Right hindlimb (tissue), 1 donor: ENCODE measurements around the gene LSAMP.
"Not testable (repeated sequence)": the region's sequence is repeated elsewhere in the genome, so short reads cannot be mapped to it uniquely, and the experiment has no call there.

Experiments
- DNase-seq: peaks from one replicate; pipeline ENCODE4 v3.0.0-alpha.2; 2018

LSAMP gene

DNA sequence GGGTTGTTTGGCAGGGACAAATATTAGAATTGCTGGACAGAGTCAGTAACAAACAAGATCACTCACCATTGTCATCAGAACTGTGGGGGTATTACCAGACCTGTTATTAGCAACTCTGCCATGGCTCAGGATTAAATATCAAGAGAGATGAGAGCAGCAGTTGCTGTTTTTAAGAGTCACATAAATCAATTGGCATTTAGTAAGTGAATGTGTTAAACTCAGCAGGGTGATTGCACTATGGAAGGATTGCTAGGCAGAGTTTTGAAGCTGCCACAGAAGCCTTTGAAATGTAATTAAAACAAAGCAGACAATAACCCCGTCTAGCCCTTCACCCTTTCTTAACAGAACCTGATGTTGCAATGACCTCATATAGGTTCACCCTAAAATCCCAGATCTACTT is 583.2 kb downstream of the LSAMP start:
- no peak for DNase-seq

DNA sequence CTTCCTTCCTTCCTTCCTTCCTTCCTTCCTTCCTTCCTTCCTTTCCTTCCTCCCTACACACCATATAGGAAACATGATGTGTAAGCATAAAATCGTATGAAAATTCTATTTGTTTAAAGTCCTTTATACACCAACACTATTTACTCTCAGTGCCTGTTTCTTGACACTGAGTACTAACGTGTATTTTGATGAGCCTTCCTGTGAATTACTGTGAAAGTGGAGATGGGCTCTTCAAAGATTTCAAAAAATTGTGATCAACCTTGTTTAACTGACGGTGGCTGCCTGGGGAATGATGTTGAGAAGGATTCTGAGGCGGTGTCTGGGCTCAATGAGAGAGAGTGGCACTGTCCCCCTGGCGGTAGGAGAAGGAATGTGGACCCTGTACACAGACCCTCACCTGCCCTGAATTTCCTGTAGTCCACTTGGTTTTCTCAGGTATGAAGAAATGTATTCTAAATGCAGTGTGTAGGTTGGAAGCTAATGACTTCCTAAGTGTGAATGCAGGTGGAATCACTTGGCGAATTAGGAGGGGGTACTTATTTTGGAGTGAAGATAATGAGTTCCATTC is 584.0 kb downstream of the LSAMP start:
- DNase-seq = no peak

DNA sequence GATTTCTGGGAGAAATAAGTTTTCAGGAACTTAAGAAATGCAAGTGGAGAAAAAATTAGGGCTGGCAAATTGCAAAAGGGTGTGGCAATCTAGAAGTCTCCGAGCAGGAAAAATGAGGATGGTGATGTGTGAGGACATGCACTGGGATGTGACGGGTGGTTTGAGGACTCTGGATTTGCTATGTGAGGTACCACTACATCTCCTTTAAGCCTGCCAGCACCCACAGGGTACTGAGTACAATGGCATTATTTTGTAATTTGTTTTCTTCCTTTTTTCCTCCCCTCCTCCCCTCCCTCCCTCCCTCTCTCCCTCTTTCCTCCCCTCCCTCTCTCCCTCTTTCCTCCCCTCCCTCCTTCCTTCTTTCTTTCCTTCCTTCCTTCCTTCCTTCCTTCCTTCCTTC is 584.5 kb downstream of the LSAMP start:
- no peak for DNase-seq

DNA sequence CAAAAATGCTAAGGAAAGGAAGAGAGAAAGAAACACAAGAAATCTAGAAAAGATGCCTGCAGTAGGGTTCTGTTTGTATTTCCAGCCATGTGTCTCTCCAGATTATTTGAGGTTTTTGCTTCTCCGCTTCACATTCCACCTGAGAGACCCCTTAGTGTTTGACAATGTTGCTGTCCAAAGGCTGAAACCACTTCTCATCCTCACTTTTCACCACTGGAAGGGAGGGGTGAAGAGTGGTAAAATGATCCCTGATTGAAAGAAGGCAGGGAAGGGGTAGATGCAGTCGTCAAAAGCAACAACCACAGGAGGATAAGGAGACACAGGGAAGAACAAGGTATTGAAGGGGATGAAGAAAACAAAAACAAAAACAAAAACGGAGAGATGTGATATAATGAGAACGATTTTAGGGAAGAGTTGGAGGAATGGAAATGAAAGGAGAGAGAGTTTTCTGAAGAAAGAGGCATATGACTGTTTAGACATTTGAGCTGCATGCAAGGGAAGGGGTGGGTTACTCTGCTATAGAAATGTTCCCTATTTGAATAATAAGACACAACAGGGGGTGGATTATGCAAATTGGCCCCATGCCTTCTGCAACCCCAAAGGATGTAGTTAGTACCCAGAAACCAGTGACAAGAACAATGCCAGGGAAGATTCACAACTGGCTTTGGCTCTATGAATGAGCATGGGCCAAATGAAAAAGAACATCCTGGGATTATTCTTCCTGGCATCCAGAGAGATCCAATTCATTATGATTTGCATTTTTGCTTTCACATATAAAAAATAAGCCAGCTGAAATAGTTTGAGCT is 586.1 kb downstream of the LSAMP start:
- DNase-seq = no peak

DNA sequence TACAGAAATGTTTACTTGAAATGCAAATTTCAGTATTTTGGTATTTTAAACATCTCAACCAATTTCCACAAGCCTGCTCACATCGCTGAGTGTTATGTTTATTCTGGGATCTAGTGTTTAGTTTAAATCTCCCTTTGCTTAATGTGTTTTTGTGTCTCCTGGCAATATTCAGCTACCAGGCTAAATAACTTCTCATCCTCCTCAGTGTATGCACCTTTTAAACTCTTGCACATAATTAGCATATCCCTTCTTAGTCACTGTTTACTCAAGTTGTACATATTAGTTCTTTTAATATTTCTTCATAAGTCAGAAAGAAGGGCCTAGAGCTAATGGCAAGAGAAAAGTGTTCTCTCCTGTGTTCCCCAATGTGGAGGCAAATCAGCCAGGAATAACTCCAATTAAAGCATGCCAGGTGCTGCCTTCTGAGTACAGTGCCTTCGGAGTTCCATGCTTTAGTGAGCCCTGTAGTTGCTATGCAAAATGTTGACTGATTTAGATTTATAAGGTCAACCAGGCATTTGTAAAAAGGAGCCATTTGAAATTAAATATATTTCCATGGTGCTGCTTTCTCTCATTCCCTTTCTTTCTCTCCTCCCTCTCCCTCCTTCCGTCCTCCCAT is 587.7 kb downstream of the LSAMP start:
- no peak for DNase-seq

DNA sequence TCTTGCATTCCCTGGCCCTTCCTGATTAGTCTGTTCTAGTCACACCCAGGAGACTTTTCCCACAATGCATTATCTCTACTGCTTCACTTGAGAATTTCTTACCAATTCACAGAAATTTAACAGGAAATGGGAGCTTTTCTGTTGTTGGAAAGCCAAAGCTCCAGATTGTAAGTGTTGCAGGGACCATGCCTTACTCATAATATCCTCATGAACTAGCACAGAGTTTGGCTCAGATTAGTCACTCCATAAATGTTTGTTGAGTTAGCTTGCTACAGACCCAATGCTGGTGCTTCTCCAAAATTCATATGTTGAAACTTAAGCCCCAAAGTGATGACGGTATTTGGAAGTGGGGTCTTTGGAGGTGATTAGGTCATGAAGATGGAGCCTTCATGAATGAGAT is 589.4 kb downstream of the LSAMP start:
- DNase-seq = no peak

DNA sequence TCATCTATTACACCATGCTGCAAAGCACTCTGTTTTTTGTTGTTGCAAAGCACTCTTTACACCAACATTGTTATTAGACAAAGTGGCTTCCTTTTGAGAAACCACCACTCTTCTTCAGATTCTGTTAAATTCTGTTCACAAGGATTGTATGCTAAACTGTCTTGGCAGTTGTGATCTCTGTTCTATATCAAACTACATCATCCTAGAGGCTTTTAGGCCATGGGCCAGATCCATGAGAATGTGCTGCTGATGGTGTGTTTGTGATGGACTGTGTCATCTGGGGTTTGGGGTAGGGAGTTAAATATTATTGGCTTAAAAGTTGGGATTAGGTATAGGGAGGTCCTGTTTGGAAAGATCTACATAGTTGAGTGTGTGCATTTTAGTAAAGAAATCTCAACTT is 592.2 kb downstream of the LSAMP start:
- DNase-seq = no peak

DNA sequence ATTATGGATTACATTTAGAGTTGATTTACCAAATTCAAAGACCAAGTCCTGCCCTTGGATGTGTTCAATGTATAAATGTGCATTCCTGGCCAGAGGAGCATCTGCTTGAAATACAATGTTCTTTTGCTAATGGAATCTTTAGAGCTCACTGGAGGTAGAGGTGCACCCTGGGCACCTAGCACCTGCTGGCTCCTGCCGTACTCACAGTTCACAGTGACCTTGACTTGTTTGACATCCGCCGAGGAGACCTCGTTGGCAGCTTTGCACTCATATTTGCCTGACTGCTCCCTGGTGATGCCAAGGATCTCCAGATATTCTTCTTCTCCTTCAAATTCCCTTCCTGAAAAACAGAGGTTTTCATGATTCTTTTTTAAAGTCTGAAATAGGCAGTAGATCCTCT is 593.0 kb downstream of the LSAMP start:
- DNase-seq = no peak

DNA sequence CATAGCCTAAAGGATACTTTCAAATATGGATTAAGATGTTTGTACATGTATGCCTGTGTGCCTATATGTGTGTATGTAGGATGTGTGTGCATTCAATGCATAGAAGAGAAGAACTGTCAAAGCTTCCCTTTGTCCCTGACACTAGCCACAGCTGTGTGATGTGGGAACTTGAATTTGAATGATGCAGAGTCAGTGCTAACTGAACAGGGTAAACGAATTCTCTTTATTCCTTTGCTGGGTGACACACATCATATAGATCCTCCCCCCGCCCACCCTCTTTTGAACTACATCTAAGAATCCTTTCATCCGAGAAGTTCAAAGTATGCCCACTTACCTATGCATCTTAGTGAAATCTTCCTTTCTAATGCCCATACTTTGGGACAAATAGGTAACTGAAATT is 593.7 kb downstream of the LSAMP start:
- DNase-seq = no peak

DNA sequence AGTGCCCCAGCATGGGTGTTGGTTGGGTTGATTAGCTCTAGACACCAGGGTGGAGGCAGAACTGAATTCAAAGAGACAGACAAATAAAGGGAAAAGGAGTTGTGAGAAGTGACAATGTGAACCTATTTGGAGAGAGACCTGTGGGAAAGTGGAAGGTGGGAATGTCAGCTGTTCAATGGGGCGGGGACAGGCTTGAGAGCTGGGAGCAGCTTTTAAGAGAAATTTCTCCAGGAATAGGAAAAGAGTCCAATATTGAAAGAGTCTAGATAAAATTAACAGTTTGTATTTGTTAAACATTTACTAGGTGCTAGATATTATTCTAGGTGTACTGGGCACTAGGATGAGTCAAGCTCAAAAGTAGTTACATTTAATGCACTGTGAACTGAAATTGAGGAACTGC is 596.6 kb downstream of the LSAMP start:
- DNase-seq = no peak

DNA sequence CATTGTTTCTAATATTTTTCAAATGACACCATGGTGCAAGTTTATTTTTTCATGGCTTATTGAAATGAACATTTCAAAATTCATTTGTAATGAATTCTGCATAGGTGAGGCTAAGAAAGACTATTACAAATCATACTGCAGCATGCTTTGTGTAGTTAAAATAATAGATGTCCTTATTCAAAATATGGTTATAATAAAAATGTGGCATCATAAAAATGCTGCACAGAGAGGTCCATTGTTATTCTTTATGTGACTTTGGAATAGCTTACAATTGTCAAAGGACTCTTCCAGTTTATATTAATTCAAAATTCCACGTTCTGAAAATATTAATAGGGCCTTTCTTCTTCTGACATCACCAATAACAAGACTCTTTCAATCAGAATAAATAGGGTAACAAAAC is 599.3 kb downstream of the LSAMP start:
- no peak for DNase-seq

DNA sequence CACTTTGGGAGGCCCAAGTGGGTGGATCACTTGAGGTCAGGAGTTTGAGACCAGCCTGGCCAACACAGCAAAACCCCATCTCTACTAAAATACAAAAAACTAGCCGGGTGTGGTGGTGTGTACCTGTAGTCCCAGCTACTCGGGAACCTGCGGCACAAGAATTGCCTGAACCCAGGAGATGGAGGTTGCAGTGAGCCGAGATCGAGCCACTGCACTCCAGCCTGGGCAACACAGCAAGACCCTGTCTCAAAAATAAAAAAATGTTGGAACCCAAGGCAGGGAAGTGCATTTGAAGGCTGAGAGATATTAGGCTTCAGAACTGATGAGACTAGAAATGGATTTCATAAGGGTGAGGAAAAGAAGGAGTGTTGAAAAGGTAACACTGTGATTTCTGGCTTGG is 600.6 kb downstream of the LSAMP start:
- not testable (repeated sequence) for DNase-seq

DNA sequence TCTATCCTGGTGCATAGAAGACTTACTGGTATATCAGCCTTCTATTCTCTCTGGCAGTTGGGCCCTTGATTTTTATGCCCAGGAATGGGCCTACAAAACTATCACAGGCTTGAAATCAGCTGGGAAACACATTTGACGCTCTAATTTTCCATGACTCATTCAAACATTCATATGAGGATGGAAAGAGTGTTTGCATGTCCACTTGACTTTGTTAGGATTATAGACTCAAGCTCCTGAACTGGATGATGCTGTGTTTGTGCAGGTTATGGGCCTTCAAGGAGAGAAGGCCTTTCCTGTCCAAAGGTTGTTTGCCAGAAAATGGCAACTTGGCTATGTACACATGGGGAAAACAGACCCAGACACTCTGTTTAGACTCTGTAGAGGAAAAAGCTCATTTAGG is 602.1 kb downstream of the LSAMP start:
- DNase-seq = no peak

DNA sequence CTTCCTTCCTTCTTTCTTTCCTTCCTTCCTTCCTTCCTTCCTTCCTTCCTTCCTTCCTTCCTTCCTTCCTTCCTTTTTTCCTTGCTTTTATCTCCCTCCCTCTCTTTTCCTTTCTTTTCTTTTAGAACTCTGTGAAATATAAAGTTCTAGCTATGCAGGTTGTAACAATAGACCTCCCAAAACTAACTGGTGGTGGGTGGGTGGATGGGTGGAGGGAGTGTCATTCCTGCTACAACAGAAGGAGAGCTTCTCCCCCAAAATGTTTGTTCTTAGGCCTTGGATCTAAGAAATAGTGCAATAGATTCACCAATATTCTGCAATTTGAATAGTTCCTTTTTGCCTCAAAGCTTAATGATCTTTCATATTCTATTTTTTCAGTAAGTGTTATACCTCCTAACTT is 606.0 kb downstream of the LSAMP start:
- no peak for DNase-seq

DNA sequence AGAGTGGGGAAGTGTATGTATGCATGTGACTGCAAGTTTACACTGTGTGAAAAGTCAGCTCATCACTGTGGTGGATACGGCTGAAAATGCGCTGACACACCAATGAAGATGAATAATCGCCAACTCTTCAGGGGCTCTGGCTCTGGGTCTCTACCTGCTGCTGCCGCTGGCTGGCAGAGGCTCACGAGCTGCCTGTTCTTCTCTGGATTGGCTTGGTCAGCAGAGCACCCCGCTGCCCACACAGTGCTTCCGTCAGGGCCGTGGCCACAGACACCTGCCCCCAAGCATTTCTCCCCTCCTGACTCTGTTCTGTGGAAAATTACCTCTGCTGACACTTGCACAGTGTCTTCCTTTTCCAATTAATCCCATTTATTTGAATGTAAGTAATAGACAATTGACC is 606.5 kb downstream of the LSAMP start:
- no peak for DNase-seq

DNA sequence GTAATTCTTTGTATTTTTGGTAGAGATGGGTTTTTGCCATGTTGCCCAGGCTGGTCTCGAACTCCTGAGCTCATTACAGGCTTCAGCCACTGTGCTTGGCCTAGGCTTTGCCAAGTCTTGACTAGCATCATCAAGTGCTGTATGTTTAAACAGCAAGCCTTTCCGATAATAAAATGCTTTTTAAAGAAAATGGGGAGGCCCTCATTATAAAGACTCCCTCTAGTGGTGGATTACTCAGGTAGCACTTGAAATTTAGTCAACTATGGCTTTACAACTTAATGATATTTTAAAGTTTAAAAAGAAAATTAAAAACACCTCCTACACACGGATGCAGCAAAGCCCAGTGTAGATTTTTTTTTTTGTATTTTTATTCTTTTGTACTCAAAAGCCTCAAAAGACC is 608.3 kb downstream of the LSAMP start:
- no peak for DNase-seq

DNA sequence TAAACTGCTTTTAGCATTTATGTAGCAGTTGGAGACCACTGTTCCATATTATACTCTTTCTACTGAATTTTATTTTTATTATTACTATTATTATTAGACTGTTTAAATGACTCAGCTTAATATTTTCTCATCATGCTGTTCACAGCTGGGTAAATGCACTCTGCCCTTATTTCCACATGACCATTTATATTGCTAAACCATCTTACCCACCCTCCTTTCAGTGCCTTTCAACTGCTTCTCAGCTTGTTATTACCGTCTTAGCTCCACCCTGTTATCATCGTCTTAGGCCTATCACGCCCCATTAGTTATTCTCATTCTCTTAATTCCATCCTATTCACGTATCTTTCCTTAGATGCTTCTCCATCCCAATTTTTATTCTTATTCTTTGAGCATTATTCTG is 609.3 kb downstream of the LSAMP start:
- no peak for DNase-seq

DNA sequence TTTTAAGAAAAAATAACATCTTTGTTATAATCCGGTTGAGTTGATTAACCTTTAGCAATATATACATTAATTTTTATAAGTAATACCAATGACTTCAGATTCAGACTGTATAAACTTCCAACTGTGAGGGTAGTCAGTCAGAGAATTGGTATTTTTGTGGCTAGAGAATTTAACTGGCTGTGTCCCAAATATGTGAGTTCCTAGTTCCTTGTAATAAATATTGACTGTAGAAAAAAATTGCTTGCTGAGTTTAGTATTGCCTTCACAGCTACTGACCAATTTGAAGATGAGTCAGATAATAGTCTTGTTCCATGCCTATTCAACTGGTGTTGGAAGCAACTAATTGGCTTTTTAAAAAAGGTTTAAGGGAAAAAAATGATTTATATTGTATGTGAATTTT is 611.2 kb downstream of the LSAMP start:
- DNase-seq = no peak

DNA sequence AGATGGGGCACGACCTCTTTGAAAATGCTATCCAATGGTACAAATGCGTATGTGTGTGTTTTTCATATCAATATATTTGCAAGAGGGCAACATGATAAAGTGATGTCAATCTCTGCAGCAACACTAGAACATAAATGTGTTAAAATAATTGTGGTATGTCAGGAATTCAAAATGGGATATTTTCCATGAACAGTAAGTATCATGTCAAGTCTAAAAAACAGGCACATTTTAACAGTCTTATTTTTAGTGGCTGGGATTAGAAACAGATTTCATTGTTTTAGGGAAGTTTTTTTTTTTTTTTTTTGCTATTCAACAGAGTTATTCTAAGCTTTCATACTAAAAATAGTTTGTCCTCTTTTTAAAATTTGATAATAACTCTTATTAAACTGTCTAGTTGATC is 612.2 kb downstream of the LSAMP start:
- DNase-seq = no peak

DNA sequence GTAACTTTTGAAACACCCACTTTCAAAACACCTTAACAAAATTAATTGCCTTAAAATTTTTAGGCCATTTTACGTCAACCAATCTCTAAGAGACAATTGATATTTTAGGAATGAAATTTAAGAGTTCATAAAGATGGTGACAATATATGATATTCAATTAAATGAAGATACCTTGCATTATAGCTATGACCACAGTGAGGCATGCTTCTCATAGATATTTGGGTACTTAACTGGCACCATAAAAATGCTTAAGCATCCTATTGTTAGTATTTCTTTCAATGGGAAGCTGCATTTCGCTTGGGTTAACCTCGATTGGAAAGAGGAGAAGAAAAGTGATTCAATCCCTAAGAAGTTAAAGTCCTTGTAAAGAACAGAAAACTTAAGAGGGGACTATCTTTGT is 613.0 kb downstream of the LSAMP start:
- DNase-seq = no peak

DNA sequence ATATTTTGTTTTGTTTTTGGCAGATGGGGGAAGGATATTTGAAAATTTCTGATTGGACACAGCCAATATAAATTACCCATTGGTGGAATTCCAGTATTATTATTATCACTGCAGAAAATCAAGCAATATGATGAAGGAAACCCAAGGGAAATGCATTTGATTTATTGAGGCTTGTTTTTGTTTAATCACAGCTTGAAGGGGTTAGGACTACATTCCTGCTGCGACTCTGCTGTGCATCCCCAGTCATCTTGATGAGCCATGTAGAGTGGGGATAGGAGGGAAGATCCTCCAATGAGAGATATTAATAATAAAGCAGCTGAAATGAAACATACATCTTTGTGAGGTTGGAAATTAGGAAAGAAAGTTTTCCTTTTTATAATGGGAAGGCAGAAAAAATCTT is 613.4 kb downstream of the LSAMP start:
- DNase-seq = no peak

DNA sequence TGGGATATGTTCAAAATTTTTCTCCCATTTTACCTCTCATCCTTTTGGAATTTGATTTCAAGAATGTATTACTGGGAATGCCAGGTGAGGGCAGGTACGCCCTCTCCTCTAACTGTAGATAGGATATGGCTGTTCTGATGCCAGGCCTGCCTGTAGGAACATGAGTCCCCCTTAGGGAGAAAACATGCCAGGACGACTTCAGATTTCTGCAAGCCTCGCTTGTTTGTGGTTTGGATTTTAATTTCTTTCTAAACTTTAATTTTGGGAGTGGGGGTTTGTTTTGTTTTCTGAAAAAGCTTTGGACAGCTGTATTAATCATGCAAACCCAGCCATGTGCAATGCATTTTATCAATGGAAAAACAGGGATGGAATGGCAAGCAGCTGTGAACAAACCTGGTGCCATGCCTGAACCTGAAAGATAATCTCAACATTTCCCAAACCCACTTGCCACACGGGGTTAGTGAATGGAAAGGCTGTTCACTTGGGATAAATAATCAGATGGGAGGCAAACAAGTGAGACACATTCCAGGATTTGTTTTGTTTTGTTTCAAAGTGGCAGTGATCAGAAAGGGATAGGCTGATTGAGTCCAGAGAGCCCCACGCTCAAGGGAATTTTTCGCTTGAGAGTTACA is 614.4 kb downstream of the LSAMP start:
- DNase-seq = no peak

DNA sequence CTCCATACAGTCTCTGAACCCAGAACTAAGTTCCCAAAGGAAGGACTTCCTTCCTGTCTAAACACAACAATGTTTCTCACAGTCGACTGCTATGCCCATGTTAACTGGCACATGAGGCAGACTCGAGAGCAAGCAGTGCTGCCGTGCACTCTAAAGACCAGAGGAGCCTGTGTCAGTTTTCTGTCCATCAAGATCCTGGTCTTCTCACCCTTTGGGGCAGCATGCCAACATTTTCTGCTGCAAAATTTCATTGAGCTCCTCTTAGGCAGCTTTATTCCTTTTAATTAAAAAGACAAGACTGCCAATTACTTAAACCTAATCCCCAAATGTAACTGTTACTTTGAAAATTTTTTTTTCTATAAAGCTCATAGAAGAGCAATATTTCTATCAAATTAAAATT is 616.9 kb downstream of the LSAMP start:
- no peak for DNase-seq

DNA sequence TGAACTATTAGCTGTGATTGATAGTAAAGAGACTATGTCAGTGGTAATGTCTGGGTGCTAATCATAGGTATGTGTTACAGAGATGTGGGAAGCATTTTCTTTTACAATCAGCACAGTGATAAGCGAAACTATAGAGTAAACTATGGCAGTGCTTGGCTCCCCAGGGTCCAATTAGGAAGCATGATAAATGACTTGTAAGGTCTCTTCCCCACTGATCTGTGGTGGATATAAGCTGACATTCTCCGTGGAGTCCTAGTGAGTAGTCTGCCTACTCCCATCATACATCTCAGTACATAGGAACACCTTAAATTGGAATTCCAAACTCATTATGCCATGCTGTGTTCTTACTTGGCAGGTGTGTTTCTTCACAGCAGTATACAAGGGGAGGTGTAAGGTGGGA is 617.8 kb downstream of the LSAMP start:
- no peak for DNase-seq
